GM18951 (cell line): ENCODE results near the gene ILF2.
A peak's percentile ranks its signal among the peaks of the same experiment; 100 is the strongest.

Experiments
- POLR2A ChIP-seq: IDR thresholded peaks from 4 replicates; pipeline ENCODE4 v1.6.1; 2011; ENCODE audit warnings: mild to moderate bottlenecking; ENCODE audit not compliant: insufficient read length, insufficient read depth; ENCODE audit errors: extremely low read depth
- in situ Hi-C: fragments of 300-500 bp; cut with MboI; formaldehyde crosslinking; loops from one replicate; pipeline ENCODE4 v1.12.0; 2022; ENCODE audit warnings: low sequenced_read_pairs, mixed read lengths, inconsistent platforms; ENCODE audit not compliant: unreplicated experiment

Gene ILF2

DNA sequence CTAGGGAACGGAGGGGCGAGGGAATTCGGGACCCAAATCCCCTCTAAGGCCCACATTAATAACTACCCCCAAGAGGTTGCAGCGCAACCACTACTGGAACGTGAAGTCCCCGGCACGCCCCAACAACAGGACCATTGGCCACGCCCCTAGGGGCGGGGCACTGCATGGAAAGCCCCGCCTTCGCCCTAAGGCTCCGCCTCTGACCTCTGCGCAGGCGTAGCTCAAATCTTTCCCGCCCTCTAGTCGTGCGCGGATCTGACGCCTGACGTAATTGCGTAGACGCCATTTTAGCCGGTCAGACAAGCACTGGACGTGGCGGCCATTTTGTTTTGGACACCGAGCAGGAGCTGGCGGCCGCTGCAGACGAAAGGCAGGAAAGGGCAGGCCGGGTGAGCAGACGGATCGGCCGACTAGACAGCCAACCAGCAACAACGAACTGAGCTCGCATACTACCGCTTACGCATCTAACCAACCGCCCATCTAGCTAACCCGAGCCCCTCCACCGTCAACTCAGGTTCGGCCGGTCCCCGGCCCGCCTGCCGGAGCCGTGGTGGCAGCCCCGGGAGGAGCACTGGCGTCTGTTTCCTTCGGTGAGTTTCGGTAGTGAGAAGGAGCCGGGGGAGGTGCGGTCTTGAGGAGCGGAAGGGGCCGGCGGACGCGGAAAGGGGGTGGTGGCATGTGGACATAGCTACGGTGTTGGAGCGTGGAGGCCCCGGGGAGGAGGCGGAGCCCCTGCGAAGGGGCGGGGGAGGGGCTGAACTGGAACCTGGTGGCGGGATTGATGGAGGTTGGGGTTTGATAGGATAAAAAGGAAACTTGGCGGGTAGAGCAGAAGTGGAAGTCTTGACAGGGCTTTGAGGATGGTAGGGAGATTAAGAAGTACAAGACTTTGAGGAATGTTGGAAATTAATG is 36.8 kb downstream of the ILF2 start, which contains the start of gene CHTOP:
Gene CHTOP (plus strand): TSS at position 313 of the 912 bp plus-strand sequence. CDS start 2,523 bp downstream, outside the sequence.
- TF ChIP-seq POLR2A, result peak; percentile 94

DNA sequence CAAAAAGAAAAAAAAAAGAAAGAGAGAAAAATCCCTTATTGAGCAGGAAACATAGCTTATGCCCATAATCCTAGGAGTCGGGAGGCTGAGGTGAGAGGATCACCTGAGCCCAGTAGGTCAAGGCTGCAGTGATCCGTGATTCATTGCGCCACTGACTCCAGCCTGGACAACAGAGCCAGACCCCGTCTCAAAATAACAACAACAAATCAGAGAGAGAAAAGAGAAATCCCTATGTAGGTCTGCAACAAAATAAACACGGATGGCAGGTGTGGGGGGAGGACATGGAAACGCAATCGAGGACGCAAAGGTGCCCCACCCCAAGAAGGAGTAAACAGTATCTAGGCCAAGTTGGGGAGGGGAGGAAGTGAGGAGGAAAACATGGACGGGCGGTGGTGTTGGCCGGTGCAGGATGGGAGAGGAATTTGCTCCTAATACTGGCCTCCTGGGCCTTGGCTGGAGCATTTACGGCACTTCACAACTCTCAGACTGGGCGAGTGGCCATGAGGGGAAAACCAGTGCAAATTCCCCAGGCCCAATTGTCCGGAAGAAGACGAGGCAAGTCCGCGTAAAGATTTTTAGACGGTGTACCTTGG is 37.5 kb downstream of the ILF2 start:
- in situ Hi-C loops, result no loop called here
- no peak for TF ChIP-seq POLR2A

More for the DNA sequence above, 36.8 kb downstream of the ILF2 start, which contains the start of gene CHTOP:
- in situ Hi-C loops, result no loop called here

DNA sequence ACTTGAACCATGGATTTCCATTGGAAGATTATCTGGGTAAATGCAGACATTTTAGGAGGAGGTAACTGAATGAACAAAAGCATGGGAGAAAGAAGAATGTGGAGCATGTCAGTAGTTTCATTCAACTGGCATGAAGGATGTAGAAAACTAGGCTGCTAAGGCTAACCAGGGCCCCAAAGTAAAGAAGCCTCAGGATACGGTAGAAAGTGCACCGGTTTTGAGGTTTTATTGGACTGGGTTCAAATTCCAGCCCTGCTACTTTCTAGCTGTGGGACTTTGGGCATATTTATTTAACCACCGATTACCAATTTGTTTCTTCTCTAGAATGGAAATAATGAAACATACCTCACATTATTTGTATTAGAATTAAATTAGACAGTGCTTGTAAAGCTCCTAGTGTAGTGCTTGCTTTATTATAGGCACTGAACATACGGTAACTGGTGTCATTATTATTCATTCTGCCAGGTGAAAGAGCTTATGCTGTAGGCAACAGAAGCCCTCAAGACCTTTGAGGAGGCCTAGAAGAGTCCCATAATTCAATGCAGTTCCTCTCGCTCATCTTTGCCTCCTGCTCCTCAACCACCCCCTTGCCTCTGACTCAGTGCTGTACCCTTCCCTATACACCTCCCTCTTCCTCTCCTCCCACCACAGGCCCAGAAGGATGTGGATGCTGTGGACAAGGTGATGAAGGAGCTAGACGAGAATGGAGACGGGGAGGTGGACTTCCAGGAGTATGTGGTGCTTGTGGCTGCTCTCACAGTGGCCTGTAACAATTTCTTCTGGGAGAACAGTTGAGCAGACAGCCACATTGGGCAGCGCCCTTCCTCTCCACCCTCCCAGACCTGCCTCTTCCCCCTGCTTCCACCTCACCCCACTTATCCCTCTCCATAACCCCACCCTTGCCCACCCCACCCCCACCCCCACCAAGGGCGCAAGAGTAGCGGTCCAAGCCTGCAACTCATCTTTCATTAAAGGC is 39.5 kb downstream of the ILF2 start:
- no peak for TF ChIP-seq POLR2A
- in situ Hi-C loops, result no loop called here

DNA sequence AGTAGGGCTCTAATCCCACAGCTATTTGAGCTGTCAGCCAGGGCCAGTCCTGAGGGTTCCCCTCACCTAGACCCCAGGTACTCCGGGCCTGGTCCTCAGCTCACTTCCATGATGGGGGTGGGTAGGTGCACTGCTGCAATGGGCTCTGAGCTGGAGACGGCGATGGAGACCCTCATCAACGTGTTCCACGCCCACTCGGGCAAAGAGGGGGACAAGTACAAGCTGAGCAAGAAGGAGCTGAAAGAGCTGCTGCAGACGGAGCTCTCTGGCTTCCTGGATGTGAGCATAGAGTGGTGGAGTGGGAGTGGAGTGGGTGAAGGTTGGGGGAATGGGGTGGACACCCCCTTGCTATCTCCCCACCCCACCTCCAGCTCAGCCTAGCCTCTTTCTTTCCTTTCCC is 40.4 kb downstream of the ILF2 start:
- in situ Hi-C loops, result no loop called here
- no peak for TF ChIP-seq POLR2A

DNA sequence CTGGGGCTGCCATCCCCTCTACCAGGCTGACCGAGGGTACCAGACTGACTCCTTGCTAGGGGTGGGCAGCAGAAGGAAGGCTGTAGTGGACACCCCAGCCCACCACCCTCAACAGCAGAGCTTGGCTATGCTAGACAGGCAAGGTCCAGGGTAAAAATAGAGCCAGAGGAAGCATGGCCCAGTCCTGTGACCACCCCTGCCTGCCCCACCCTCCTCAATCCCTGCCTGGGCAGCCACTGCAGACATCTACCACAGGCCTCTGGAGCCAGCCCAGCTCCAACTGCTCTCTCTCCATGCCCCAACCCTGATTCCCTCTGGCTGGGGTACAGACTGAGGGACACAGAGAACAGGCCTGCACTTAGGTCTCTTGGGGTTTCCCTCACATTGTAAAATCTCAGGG is 40.8 kb downstream of the ILF2 start:
- in situ Hi-C loops, result no loop called here
- TF ChIP-seq POLR2A, result no peak

DNA sequence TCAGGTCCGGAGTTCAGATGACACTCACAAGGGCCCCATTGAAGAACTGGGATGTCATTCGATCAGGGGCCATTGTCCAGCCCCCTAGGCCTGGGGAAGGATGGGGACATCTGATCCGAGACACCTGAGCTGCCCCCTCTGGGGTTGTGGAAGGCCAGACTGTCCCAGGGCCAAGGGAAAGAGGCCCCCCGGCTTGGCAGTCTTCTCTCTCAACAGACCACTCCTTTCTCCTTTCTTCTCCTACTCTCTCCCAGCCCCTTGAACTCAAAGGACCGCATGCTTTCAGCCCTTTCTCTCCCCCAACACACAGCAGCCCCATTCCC is 41.5 kb downstream of the ILF2 start:
- TF ChIP-seq POLR2A, result no peak
- in situ Hi-C loops, result no loop called here

DNA sequence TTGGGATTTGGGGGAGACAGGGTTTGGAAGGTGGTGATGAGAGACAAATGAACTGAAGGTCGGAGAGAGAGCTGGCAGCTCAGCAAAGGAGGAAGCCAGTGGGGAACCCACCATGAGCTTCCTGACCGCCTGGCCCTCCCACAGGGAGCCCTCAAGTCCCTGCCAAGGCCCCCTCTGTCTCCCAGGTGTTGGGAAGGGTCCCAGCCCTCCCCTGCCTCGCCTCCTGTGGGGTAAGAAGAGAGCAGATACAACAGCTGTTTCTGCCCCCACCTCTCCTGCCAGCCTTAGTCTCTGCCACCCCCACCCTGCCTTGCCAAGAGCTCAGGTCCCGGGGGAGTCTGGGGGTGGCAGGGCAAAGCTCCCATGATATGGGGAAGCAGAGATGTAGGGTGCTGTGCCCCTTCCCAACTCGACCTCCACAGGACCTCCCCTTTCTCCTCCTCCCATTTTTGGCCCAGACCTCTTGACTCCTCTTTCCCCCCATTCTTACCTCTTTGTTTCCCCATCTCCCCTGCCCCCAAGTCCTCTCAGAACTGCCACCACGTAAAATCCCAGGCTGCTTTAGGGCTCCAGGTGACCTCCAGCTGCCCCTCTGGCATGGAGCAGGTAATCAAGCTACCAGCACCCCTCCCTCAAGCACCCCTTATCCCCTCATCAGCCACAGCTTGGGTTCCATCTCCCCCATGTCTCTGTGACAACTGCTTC is 42.0 kb downstream of the ILF2 start:
- no peak for TF ChIP-seq POLR2A
- in situ Hi-C loops, result no loop called here

DNA sequence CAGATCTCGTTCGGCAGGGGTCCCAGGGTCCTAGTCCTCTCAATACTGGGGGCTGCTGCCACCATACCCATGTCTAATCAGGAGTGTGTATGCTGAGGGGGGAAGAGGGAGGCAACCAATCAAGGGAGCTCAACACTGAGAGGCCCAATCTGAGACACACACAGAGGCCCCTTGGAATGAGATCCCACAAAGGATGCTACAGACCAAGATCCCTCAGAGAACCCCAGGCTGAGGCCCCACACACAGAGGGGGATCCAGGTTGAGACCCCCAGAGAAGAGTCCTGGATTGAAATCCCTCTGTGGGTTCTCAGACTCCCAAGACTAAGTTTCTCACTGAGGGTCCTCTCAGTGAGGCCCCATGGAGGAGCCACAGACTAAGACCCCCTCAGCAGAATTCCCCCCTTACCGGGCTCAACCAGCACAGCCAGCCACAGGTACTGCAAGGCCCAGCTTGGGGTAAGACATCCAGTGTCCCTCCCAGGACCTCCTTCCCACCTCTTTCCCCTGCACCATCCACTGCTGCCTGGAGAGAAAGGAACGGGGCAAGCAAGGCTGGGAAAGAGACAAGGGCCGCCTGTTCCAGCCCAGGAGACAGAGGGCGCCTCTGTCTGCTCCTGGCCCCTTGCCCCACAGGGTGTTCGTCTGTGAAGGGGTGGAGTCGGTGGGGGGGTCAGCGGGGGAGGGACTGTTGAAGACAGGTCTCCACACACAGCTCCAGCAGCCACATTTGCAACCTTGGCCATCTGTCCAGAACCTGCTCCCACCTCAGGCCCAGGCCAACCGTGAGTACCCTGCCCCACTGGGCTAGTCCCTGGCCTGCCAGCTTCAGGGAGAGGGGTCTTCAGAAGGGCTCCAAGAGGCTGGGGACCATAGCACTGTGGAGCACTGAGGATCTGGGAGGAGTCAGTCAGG is 42.8 kb downstream of the ILF2 start, which contains the start of gene S100A1:
Gene S100A1 (plus strand): TSS at position 720 of the 912 bp plus-strand sequence. CDS start 2,088 bp downstream, outside the sequence.
- in situ Hi-C loops, result no loop called here
- no peak for TF ChIP-seq POLR2A

DNA sequence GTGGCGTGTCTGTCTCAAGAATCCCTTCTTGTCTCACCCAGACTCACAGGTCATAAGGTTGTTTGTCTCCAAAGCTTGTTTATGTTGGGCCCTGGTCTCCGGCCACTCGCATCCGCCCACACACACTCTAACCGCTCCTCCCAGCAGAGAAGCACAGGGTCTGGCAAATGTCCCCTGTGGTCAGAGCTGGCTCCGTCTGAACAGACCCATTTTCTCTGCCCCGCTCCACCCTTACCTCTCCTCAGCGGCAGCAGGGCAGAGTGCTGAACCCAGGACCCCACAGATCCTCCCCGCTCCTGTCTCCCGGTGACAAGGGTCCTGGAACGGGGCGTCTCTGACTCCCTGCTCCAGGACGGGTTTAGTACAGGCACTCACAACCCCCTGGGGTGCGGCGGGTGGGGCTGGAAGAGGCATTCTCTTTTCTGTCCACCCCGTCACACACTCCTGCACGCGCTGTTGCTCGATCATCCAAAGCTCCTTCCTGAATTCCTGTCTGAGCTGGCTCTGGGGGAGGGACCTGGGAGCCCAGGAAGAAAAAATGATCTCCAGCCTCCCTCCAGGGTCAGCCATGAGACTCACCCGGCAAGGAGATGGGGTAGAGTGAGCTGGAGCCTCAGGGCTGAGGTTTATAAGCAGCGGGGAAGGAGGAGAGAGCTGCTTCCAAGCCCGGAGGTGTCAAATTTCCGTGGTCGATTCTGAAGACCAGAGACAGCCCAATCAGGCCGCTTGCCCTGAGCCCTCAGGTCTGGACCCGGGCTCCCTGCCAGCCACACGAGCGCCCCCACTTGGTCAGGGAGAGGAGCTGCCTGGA is 43.7 kb downstream of the ILF2 start, which contains the start of gene S100A13:
Gene S100A13 (minus strand): TSS at position 602 of the 811 bp plus-strand sequence. CDS start 1,033 bp downstream, outside the sequence.
- in situ Hi-C loops, result no loop called here
- TF ChIP-seq POLR2A, result no peak

DNA sequence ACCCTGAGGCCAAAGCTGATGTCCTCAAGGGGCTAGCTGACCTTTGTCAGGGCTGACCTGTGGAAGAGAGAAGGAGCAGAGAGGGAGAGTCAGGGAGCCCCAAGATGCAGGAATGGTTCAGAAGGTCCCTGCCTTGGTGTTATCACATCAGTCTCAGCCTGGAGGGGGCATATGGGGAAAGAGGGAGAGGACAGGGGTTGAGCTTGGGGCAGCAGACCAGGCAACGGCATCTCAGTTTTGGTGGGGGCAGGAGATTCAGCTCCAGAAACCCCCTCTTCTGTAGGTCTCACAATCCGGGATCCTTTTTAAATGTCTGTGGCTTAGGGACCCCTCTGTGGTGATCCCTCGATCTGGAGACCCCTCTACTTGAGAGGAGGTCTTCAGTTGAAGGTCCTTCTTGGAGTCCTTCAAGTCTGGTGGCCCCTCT is 44.3 kb downstream of the ILF2 start:
- TF ChIP-seq POLR2A, result no peak

More for the DNA sequence above, 44.3 kb downstream of the ILF2 start:
- in situ Hi-C loops, result no loop called here
